ENCODE data around the gene ATP1A1. TPM values are rescaled to one million over a fixed set of nuclear protein-coding genes. Genes with fewer than 3 reads are reported as not detected.

The ATP1A1 gene
- total RNA-seq, 1 donor from 2014 or later, result 78.4 TPM

- Mint-ChIP-seq H3K36me3 (ENCODE audit: unreplicated experiment) (no peaks in the 10 kb centered on the region), H3K9me3 (ENCODE audit: unreplicated experiment) (peaks cover 1% of the 10 kb centered on the region), H3K4me1 (ENCODE audit: low read depth, unreplicated experiment) (peaks cover 3% of the 10 kb centered on the region), H3K27me3 (ENCODE audit: unreplicated experiment) (no peaks in the 10 kb centered on the region), H3K4me3 (ENCODE audit: unreplicated experiment) (no peak overlapping the region), H3K27ac (ENCODE audit: unreplicated experiment) (no peak overlapping the region)
- no peak for TF ChIP-seq CTCF (IDR thresholded peaks at IDR 0.05; ENCODE audit: partially characterized antibody, unreplicated experiment)
- DNase-seq, result no peak
Measured at GRCh38 chr1:116405241-116406135, 32.4 kb downstream of the ATP1A1 start.

- Mint-ChIP-seq H3K36me3 (ENCODE audit: unreplicated experiment) (no peaks in the 10 kb centered on the region), H3K4me3 (ENCODE audit: unreplicated experiment) (no peak overlapping the region), H3K27ac (ENCODE audit: unreplicated experiment) (no peak overlapping the region), H3K4me1 (ENCODE audit: low read depth, unreplicated experiment) (peaks cover 3% of the 10 kb centered on the region), H3K9me3 (ENCODE audit: unreplicated experiment) (peaks cover 1% of the 10 kb centered on the region), H3K27me3 (ENCODE audit: unreplicated experiment) (no peaks in the 10 kb centered on the region)
- TF ChIP-seq CTCF (IDR thresholded peaks at IDR 0.05; ENCODE audit: partially characterized antibody, unreplicated experiment), result no peak
- no peak for DNase-seq
Measured at GRCh38 chr1:116407033-116407432, 34.0 kb downstream of the ATP1A1 start.

- H3K36me3 Mint-ChIP-seq (ENCODE audit: unreplicated experiment), result no peaks in the 10 kb centered on the region
- peaks cover 2% of the 10 kb centered on the region for H3K9me3 Mint-ChIP-seq (ENCODE audit: unreplicated experiment)
- H3K4me3 Mint-ChIP-seq (ENCODE audit: unreplicated experiment), result no peak overlapping the region
- H3K27ac Mint-ChIP-seq (ENCODE audit: unreplicated experiment), result no peak overlapping the region
- H3K4me1 Mint-ChIP-seq (ENCODE audit: low read depth, unreplicated experiment), result peaks cover 3% of the 10 kb centered on the region
- TF ChIP-seq CTCF (IDR thresholded peaks at IDR 0.05; ENCODE audit: partially characterized antibody, unreplicated experiment), result no peak
- no peaks in the 10 kb centered on the region for H3K27me3 Mint-ChIP-seq (ENCODE audit: unreplicated experiment)
- no peak for DNase-seq
Measured at GRCh38 chr1:116408193-116408592, 35.1 kb downstream of the ATP1A1 start.

GRCh38 chr1:116408803-116409720 lies 36.0 kb downstream of the ATP1A1 start:
- Mint-ChIP-seq H3K4me1 (ENCODE audit: low read depth, unreplicated experiment) (peaks cover 4% of the 10 kb centered on the region), H3K9me3 (ENCODE audit: unreplicated experiment) (peaks cover 3% of the 10 kb centered on the region), H3K36me3 (ENCODE audit: unreplicated experiment) (no peaks in the 10 kb centered on the region), H3K27me3 (ENCODE audit: unreplicated experiment) (no peaks in the 10 kb centered on the region), H3K4me3 (ENCODE audit: unreplicated experiment) (no peak overlapping the region), H3K27ac (ENCODE audit: unreplicated experiment) (no peak overlapping the region)
- DNase-seq, result no peak
- no peak for TF ChIP-seq CTCF (IDR thresholded peaks at IDR 0.05; ENCODE audit: partially characterized antibody, unreplicated experiment)

Data from glutamatergic neuron (in vitro differentiated cells).